Activated CD8-positive, alpha-beta memory T cell treated with anti-CD3 and anti-CD28 coated beads for 24 hours (primary cell): Measurements from ENCODE around the gene AP2A2.

ENCODE experiments used
- DNase-seq: peaks from one replicate; pipeline ENCODE4 v3.0.0-alpha.2; 2020

AP2A2 gene

GRCh38 chr11:899724-900123 lies 25.9 kb upstream of the AP2A2 start:
- DNase-seq = no peak

GRCh38 chr11:900545-900944 lies 25.1 kb upstream of the AP2A2 start:
- no peak for DNase-seq

- DNase-seq = no peak
Measured at GRCh38 chr11:901452-902061, 24.1 kb upstream of the AP2A2 start.

- DNase-seq = no peak
Measured at GRCh38 chr11:904380-904779, 21.3 kb upstream of the AP2A2 start.

GRCh38 chr11:905952-906351 lies 19.7 kb upstream of the AP2A2 start:
- no peak for DNase-seq

- DNase-seq = no peak
Measured at GRCh38 chr11:907668-908067, 18.0 kb upstream of the AP2A2 start.

GRCh38 chr11:908273-908672 lies 17.4 kb upstream of the AP2A2 start:
- DNase-seq = no peak

GRCh38 chr11:909406-909805 lies 16.3 kb upstream of the AP2A2 start:
- no peak for DNase-seq

GRCh38 chr11:910044-910588 lies 15.6 kb upstream of the AP2A2 start:
- peak; percentile 63 for DNase-seq

GRCh38 chr11:910589-911030 lies 15.1 kb upstream of the AP2A2 start, which contains the start of gene CHID1:
TSS of gene CHID1 (minus strand) at chr11:910810. CDS start at chr11:904816, 5,994 bp downstream.
- DNase-seq = peak; percentile 97

GRCh38 chr11:911031-911889 lies 14.4 kb upstream of the AP2A2 start:
- peak; percentile 86 for DNase-seq

GRCh38 chr11:911890-912219 lies 13.8 kb upstream of the AP2A2 start:
- DNase-seq = no peak

- no peak for DNase-seq
Measured at GRCh38 chr11:912266-912665, 13.4 kb upstream of the AP2A2 start.

GRCh38 chr11:913043-913442 lies 12.6 kb upstream of the AP2A2 start:
- DNase-seq = no peak

GRCh38 chr11:914204-914603 lies 11.5 kb upstream of the AP2A2 start:
- DNase-seq = no peak

GRCh38 chr11:914747-915501 lies 10.7 kb upstream of the AP2A2 start:
- DNase-seq = no peak

- DNase-seq = no peak
Measured at GRCh38 chr11:917426-917825, 8.2 kb upstream of the AP2A2 start.

- no peak for DNase-seq
Measured at GRCh38 chr11:921921-922678, 3.6 kb upstream of the AP2A2 start.

GRCh38 chr11:923691-924405 lies 1.8 kb upstream of the AP2A2 start:
- no peak for DNase-seq

- DNase-seq = no peak
Measured at GRCh38 chr11:924406-925157, 1.1 kb upstream of the AP2A2 start.

- no peak for DNase-seq
Measured at GRCh38 chr11:925158-925495, 543 bp upstream of the AP2A2 start.
